ENCODE measurements around the gene MAZ.
"Not testable (repeated sequence)": the region's sequence is repeated elsewhere in the genome, so short reads cannot be mapped to it uniquely, and the experiment has no call there.

MAZ gene

GRCh38 chr16:29766571-29766970 is 39.8 kb upstream of the MAZ start:
- H3K4me3 ChIP-seq, result no peak overlapping the region
- no peaks in the 10 kb centered on the region for H4K20me1 ChIP-seq
- H3K9ac ChIP-seq, result no peak overlapping the region
- H3K27ac ChIP-seq, result no peak overlapping the region
- H3K4me2 ChIP-seq, result peak overlapping the region in 1 of 11 experiments; percentile 40; a peak in 1 of 22 replicates
- H3K9me3 ChIP-seq (replicated peaks in 1 of 11), result no peaks in the 10 kb centered on the region
- H3K4me1 ChIP-seq, result peaks cover 10 to 21% (median 16%) of the 10 kb centered on the region in 10 experiments
- no peaks in the 10 kb centered on the region for H3K36me3 ChIP-seq
- no peaks in the 10 kb centered on the region for H3K27me3 ChIP-seq
- no peak for TF ChIP-seq Cebpa-rat (IDR thresholded peaks at IDR 0.05)

DNA sequence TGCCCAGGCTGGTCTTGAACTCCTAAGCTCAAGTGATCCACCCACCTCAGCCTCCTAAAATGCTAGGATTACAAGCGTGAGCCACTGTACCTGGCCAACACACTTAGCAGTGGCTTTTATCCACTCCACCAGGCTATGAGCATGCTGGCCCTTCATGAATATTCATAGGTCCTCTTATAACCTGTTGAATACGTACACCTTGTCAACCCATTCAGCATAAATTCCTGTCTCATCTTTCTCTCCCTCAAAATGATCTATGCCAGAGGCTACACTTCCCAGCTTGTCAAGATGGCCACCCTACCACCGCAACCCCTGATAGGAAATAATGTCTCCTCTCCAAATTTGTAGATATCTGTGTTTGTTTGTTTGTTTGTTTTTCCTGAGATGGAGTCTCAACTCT is 39.3 kb upstream of the MAZ start:
- Histone ChIP-seq H3K27ac (no peak overlapping the region), H3K36me3 (no peaks in the 10 kb centered on the region), H3K4me2 (0 out of 22 replicates have a peak overlapping the region, but pooled peaks of 1 of the 11 experiments have one; percentile 40), H3K4me3 (no peak overlapping the region), H3K4me1 (peaks cover 10 to 21% (median 15%) of the 10 kb centered on the region in 10 experiments), H4K20me1 (no peaks in the 10 kb centered on the region), H3K9ac (no peak overlapping the region), H3K9me3 (replicated peaks in 1 of 11) (no peaks in the 10 kb centered on the region), H3K27me3 (no peaks in the 10 kb centered on the region)
- TF ChIP-seq Cebpa-rat (IDR thresholded peaks at IDR 0.05), result no peak

- Histone ChIP-seq H3K4me1 (peaks cover 0 to 7% (median 0%) of the 10 kb centered on the region in 10 experiments; a peak in 1 of 20 replicates), H3K9me3 (replicated peaks in 1 of 11) (no peaks in the 10 kb centered on the region), H4K20me1 (no peaks in the 10 kb centered on the region), H3K9ac (no peak overlapping the region), H3K36me3 (no peaks in the 10 kb centered on the region), H3K4me2 (no peak overlapping the region), H3K4me3 (no peak overlapping the region), H3K27ac (no peak overlapping the region), H3K27me3 (no peaks in the 10 kb centered on the region)
- TF ChIP-seq Cebpa-rat (IDR thresholded peaks at IDR 0.05), result no peak
These were observed 36.8 kb upstream of the MAZ start for GRCh38 chr16:29769507-29769906.

GRCh38 chr16:29770250-29770929 is 35.9 kb upstream of the MAZ start:
- H3K4me1 ChIP-seq, result peaks cover 0 to 7% (median 0%) of the 10 kb centered on the region in 10 experiments; a peak in 1 of 20 replicates
- no peaks in the 10 kb centered on the region for H3K27me3 ChIP-seq
- H3K9me3 ChIP-seq (replicated peaks in 1 of 11), result no peaks in the 10 kb centered on the region
- no peak overlapping the region for H3K4me2 ChIP-seq
- TF ChIP-seq Cebpa-rat (IDR thresholded peaks at IDR 0.05), result no peak
- H3K36me3 ChIP-seq, result no peaks in the 10 kb centered on the region
- H4K20me1 ChIP-seq, result no peaks in the 10 kb centered on the region
- no peak overlapping the region for H3K27ac ChIP-seq
- no peak overlapping the region for H3K9ac ChIP-seq
- no peak overlapping the region for H3K4me3 ChIP-seq

GRCh38 chr16:29772330-29772729 is 34.0 kb upstream of the MAZ start:
- H3K4me3 ChIP-seq; H3K9ac ChIP-seq; H4K20me1 ChIP-seq; H3K36me3 ChIP-seq; H3K27me3 ChIP-seq; H3K9me3 ChIP-seq (replicated peaks in 1 of 11); H3K4me2 ChIP-seq; H3K27ac ChIP-seq: not testable (repeated sequence)
- H3K4me1 ChIP-seq, result peaks cover 0 to 12% (median 4%) of the 10 kb centered on the region in 10 experiments; a peak in 6 of 20 replicates

DNA sequence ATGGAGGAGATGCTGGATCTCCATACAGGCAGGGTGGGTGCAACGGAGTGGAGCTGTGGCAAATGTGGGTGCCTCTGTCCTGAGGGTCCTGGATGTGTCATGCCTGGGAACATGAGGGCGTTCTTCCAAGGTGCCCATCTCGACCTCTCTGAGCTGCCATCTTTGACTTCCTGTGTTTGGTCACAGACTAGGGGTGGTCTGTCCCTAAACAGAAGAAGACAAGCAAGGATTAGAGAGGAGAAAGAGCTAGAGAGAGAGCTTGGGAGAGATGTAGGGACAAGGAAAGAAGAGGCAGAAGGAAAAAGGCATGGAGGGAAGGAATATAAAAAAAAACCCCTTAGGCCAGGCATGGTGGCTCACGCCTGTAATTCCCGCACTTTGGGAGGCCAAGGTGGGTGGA is 31.6 kb upstream of the MAZ start:
- no peaks in the 10 kb centered on the region for H3K9me3 ChIP-seq (replicated peaks in 1 of 11)
- no peaks in the 10 kb centered on the region for H3K27me3 ChIP-seq

DNA sequence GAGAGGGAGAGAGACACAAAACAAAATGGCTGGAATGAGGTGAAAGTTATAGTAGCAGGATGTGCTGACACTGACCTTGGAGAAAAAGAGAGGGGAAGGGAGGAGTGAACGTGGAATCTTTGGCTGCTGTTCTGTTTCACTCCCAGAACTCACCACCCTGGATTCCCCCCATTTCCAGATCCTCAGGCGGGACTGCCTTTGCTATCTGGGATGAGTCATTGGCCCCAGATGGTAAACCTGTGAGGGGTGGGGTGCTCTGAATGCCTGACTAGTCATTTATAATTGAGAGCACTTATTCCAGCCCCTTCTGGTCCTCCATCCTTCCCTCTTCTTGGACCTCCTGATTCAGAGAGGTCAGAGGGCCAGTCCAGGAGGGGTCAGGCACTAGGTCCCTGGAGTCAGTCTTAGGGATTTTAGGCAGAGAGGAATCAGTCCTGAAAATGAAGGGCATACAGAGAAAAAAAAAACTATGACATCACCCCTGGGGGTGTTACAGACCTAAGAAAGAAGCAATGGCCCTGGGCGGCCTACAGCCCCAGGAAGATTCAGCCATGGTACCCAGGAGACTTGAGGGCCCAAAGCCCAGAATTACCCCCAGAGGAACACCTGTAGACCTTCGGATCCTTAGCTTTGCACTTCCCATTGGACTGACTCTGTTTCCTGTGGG is 30.5 kb upstream of the MAZ start:
- Histone ChIP-seq H3K4me3 (no peak overlapping the region), H4K20me1 (no peaks in the 10 kb centered on the region), H3K9ac (no peak overlapping the region), H3K4me2 (peak overlapping the region in 2 of 11 experiments; percentile 1 to 4; a peak in 1 of 22 replicates), H3K4me1 (peaks cover 0 to 7% (median 4%) of the 10 kb centered on the region in 10 experiments; a peak in 9 of 20 replicates), H3K9me3 (replicated peaks in 1 of 11) (no peaks in the 10 kb centered on the region), H3K27ac (no peak overlapping the region), H3K27me3 (no peaks in the 10 kb centered on the region), H3K36me3 (no peaks in the 10 kb centered on the region)
- no peak for TF ChIP-seq Cebpa-rat (IDR thresholded peaks at IDR 0.05)

More for the DNA sequence above, 31.6 kb upstream of the MAZ start:
- no peak overlapping the region for H3K4me3 ChIP-seq
- TF ChIP-seq Cebpa-rat (IDR thresholded peaks at IDR 0.05), result no peak
- H3K4me1 ChIP-seq, result peaks cover 0 to 12% (median 4%) of the 10 kb centered on the region in 10 experiments; a peak in 6 of 20 replicates
- H3K9ac ChIP-seq, result no peak overlapping the region
- no peaks in the 10 kb centered on the region for H3K36me3 ChIP-seq
- no peaks in the 10 kb centered on the region for H4K20me1 ChIP-seq
- H3K4me2 ChIP-seq, result no peak overlapping the region
- H3K27ac ChIP-seq, result no peak overlapping the region

- peaks cover 0 to 10% (median 5%) of the 10 kb centered on the region in 10 experiments; a peak in 9 of 20 replicates for H3K4me1 ChIP-seq
- H3K36me3 ChIP-seq, result no peaks in the 10 kb centered on the region
- no peak within 1 kb of the TSS for H3K9ac ChIP-seq
- no peak within 1 kb of the TSS for H3K4me2 ChIP-seq
- H3K4me3 ChIP-seq, result no peak within 1 kb of the TSS
- no peak within 1 kb of the TSS for H3K27ac ChIP-seq
- no peaks in the 10 kb centered on the region for H4K20me1 ChIP-seq
- no peaks in the 10 kb centered on the region for H3K9me3 ChIP-seq (replicated peaks in 1 of 11)
- TF ChIP-seq Cebpa-rat (IDR thresholded peaks at IDR 0.05), result no peak
- H3K27me3 ChIP-seq, result no peaks in the 10 kb centered on the region
These were observed 28.6 kb upstream of the MAZ start, which contains the start of gene ZG16 for GRCh38 chr16:29777576-29778350. TSS of gene ZG16 (plus strand) at chr16:29778256. CDS start at chr16:29779267, 1,011 bp downstream.

DNA sequence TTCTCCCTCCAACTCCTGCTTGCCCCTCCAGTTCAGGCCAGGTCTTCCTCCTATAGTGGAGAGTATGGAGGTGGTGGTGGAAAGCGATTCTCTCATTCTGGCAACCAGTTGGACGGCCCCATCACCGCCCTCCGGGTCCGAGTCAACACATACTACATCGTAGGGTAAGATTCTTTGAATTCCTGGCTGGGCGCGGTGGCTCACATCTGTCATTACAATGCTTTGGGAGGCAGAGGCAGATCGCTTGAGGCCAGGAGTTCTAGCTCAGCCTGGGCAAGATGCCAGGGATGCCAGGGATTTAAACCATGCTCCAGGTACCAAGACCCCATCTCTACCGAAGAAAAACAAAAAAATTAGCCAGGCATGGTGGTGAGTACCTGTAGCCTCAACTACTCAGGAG is 26.9 kb upstream of the MAZ start:
- no peak for TF ChIP-seq Cebpa-rat (IDR thresholded peaks at IDR 0.05)
- H3K9ac ChIP-seq, result no peak overlapping the region
- no peak overlapping the region for H3K4me3 ChIP-seq
- H4K20me1 ChIP-seq, result no peaks in the 10 kb centered on the region
- no peak overlapping the region for H3K27ac ChIP-seq
- no peak overlapping the region for H3K4me2 ChIP-seq
- no peaks in the 10 kb centered on the region for H3K9me3 ChIP-seq (replicated peaks in 1 of 11)
- no peaks in the 10 kb centered on the region for H3K36me3 ChIP-seq
- no peaks in the 10 kb centered on the region for H3K27me3 ChIP-seq
- H3K4me1 ChIP-seq, result peaks cover 0 to 10% (median 5%) of the 10 kb centered on the region in 10 experiments; a peak in 9 of 20 replicates

- H3K9ac ChIP-seq; H3K27me3 ChIP-seq; H3K9me3 ChIP-seq (replicated peaks in 1 of 11); H3K4me2 ChIP-seq; H3K27ac ChIP-seq; H3K36me3 ChIP-seq; H3K4me3 ChIP-seq; H4K20me1 ChIP-seq: not testable (repeated sequence)
- H3K4me1 ChIP-seq, result peaks cover 0 to 10% (median 0%) of the 10 kb centered on the region in 10 experiments; a peak in 5 of 20 replicates
These were observed 23.0 kb upstream of the MAZ start for GRCh38 chr16:29783094-29783953.
